ENCODE measurements around the gene SIGMAR1. TPM values are rescaled to one million over a fixed set of nuclear protein-coding genes. Genes with fewer than 3 reads are reported as not detected.
A peak's percentile ranks its signal among the peaks of the same experiment; 100 is the strongest.

Gene SIGMAR1
- total RNA-seq, 4 donors from 2014 or later: 63.5 to 138 (median 111) TPM

- DNase-seq: peak in 1 of 3 donors; percentile 66
- Histone ChIP-seq H3K36me3 (no peaks in the 10 kb centered on the region), H3K27ac (peak within 1 kb of the TSS in 3 of 4 donors; percentile 19 to 74 (median 43)), H3K27me3 (peaks cover 0 to 29% of the 10 kb centered on the region in 2 donors), H3K4me3 (peak within 1 kb of the TSS; percentile 28 to 66 (median 56)), H3K9me3 (no peaks in the 10 kb centered on the region), H3K4me1 (peaks cover 0 to 49% (median 23%) of the 10 kb centered on the region in 4 donors)
- TF ChIP-seq POLR2A (IDR thresholded peaks at IDR 0.05) (peak in 1 of 2 donors; percentile 21), CTCF (IDR thresholded peaks at IDR 0.05) (no peak)
These were observed 47.8 kb downstream of the SIGMAR1 start, which contains the start of gene CNTFR for GRCh38 chr9:34589636-34590380. TSS of gene CNTFR (minus strand) at chr9:34589724. CDS start at chr9:34568981, 20,743 bp downstream.

- H3K27ac ChIP-seq: peak overlapping the region in 1 of 4 donors; percentile 74
- H3K4me3 ChIP-seq: peak overlapping the region; percentile 28 to 66 (median 56)
- H3K9me3 ChIP-seq: no peaks in the 10 kb centered on the region
- TF ChIP-seq CTCF (IDR thresholded peaks at IDR 0.05) (no peak), POLR2A (IDR thresholded peaks at IDR 0.05) (no peak)
- peaks cover 0 to 49% (median 23%) of the 10 kb centered on the region in 4 donors for H3K4me1 ChIP-seq
- DNase-seq: no peak
- no peaks in the 10 kb centered on the region for H3K36me3 ChIP-seq
- peaks cover 0 to 29% of the 10 kb centered on the region in 2 donors for H3K27me3 ChIP-seq
These were observed 48.6 kb downstream of the SIGMAR1 start for GRCh38 chr9:34588671-34589635.

GRCh38 chr9:34587271-34587670, 50.3 kb downstream of the SIGMAR1 start:
- no peak for TF ChIP-seq POLR2A (IDR thresholded peaks at IDR 0.05)
- no peak for TF ChIP-seq CTCF (IDR thresholded peaks at IDR 0.05)
- Histone ChIP-seq H3K36me3 (no peaks in the 10 kb centered on the region), H3K4me3 (no peak overlapping the region), H3K9me3 (no peaks in the 10 kb centered on the region), H3K4me1 (peaks cover 0 to 38% (median 23%) of the 10 kb centered on the region in 4 donors), H3K27me3 (peaks cover 0 to 27% of the 10 kb centered on the region in 2 donors), H3K27ac (no peak overlapping the region)
- no peak for DNase-seq

- peaks cover 0 to 30% (median 17%) of the 10 kb centered on the region in 4 donors for H3K4me1 ChIP-seq
- H3K9me3 ChIP-seq: no peaks in the 10 kb centered on the region
- no peak overlapping the region for H3K27ac ChIP-seq
- no peak overlapping the region for H3K4me3 ChIP-seq
- H3K27me3 ChIP-seq: peaks cover 0 to 23% of the 10 kb centered on the region in 2 donors
- no peak for DNase-seq
- TF ChIP-seq POLR2A (IDR thresholded peaks at IDR 0.05): no peak
- TF ChIP-seq CTCF (IDR thresholded peaks at IDR 0.05): no peak
- H3K36me3 ChIP-seq: no peaks in the 10 kb centered on the region
These were observed 51.5 kb downstream of the SIGMAR1 start for GRCh38 chr9:34585946-34586669.

GRCh38 chr9:34584970-34585369, 52.6 kb downstream of the SIGMAR1 start:
- DNase-seq: no peak
- TF ChIP-seq POLR2A (IDR thresholded peaks at IDR 0.05): no peak
- no peak for TF ChIP-seq CTCF (IDR thresholded peaks at IDR 0.05)
- Histone ChIP-seq H3K4me3 (no peak overlapping the region), H3K9me3 (no peaks in the 10 kb centered on the region), H3K27ac (no peak overlapping the region), H3K27me3 (peaks cover 0 to 23% of the 10 kb centered on the region in 2 donors), H3K36me3 (no peaks in the 10 kb centered on the region), H3K4me1 (peaks cover 0 to 26% (median 7%) of the 10 kb centered on the region in 4 donors)
